IgD-negative memory B cell (primary cell): ENCODE measurements around the gene GCLM. TPM values are rescaled to one million over a fixed set of nuclear protein-coding genes. Genes with fewer than 3 reads are reported as not detected.
"Not testable (repeated sequence)": the region's sequence is repeated elsewhere in the genome, so short reads cannot be mapped to it uniquely, and the experiment has no call there.

Experiments used
- H3K27ac Mint-ChIP-seq, 3 donors: one replicate each; pipeline ENCODE4 v1.8.0; 2020 to 2022; ENCODE audit warnings: mild to moderate bottlenecking in 3 of 3, mixed read lengths in 3 of 3, moderate library complexity in 1 of 3
- H3K27me3 Mint-ChIP-seq: one replicate; pipeline ENCODE4 v1.8.0; 2021; ENCODE audit warnings: mixed read lengths
- H3K36me3 Mint-ChIP-seq: one replicate; pipeline ENCODE4 v1.8.0; 2020; ENCODE audit warnings: mild to moderate bottlenecking, mixed read lengths
- H3K4me1 Mint-ChIP-seq, 3 donors: one replicate each; pipeline ENCODE4 v1.8.0; 2020 to 2022; ENCODE audit warnings: mixed read lengths in 3 of 3, mild to moderate bottlenecking in 1 of 3
- H3K4me3 Mint-ChIP-seq, 4 donors: one replicate each; pipeline ENCODE4 v1.8.0; 2020 to 2022; ENCODE audit warnings: mild to moderate bottlenecking in 4 of 4, mixed read lengths in 4 of 4, moderate library complexity in 3 of 4
- H3K9me3 Mint-ChIP-seq, 3 donors: one replicate each; pipeline ENCODE4 v1.8.0; 2020 to 2021; ENCODE audit warnings: mixed read lengths in 3 of 3, mild to moderate bottlenecking in 1 of 3
- polyA plus RNA-seq: library from polyadenylated mRNA; unstranded; fragments of 300-500 nt; fragmentation: Illumina TruSeq; gene quantifications from one replicate; pipeline ENCODE4 v1.2.3, GENCODE V29; 2021

GCLM gene
- polyA plus RNA-seq, 1 donor from 2014 or later, result 9.9 TPM

- H3K9me3 Mint-ChIP-seq, result no peaks in the 10 kb centered on the region
- no peaks in the 10 kb centered on the region for H3K27me3 Mint-ChIP-seq
- peaks cover 3% of the 10 kb centered on the region for H3K36me3 Mint-ChIP-seq
- peak overlapping the region in 2 of 3 donors; percentile 2 to 6 for H3K27ac Mint-ChIP-seq
- peaks cover 20 to 33% (median 30%) of the 10 kb centered on the region in 3 donors for H3K4me1 Mint-ChIP-seq
- peak overlapping the region in 1 of 4 donors; percentile 6 for H3K4me3 Mint-ChIP-seq
Measured at GRCh38 chr1:93874025-93874651, 35.1 kb downstream of the GCLM start.

- no peak overlapping the region for H3K4me3 Mint-ChIP-seq
- H3K36me3 Mint-ChIP-seq, result peaks cover 10% of the 10 kb centered on the region
- no peak overlapping the region for H3K27ac Mint-ChIP-seq
- H3K9me3 Mint-ChIP-seq, result no peaks in the 10 kb centered on the region
- peaks cover 7 to 13% (median 9%) of the 10 kb centered on the region in 3 donors for H3K4me1 Mint-ChIP-seq
- no peaks in the 10 kb centered on the region for H3K27me3 Mint-ChIP-seq
Measured at GRCh38 chr1:93871366-93871765, 37.9 kb downstream of the GCLM start.

GRCh38 chr1:93869653-93870052 lies 39.6 kb downstream of the GCLM start:
- no peaks in the 10 kb centered on the region for H3K9me3 Mint-ChIP-seq
- no peak overlapping the region for H3K27ac Mint-ChIP-seq
- no peak overlapping the region for H3K4me3 Mint-ChIP-seq
- peaks cover 4 to 7% (median 5%) of the 10 kb centered on the region in 3 donors for H3K4me1 Mint-ChIP-seq
- H3K27me3 Mint-ChIP-seq, result no peaks in the 10 kb centered on the region
- H3K36me3 Mint-ChIP-seq, result peaks cover 7% of the 10 kb centered on the region

- H3K9me3 Mint-ChIP-seq, H3K4me1 Mint-ChIP-seq, H3K27me3 Mint-ChIP-seq, H3K36me3 Mint-ChIP-seq, H3K4me3 Mint-ChIP-seq: not testable (repeated sequence)
- H3K27ac Mint-ChIP-seq, result peak overlapping the region in 2 of 3 donors; percentile 51 to 73
Measured at GRCh38 chr1:93868492-93868891, 40.7 kb downstream of the GCLM start.

- Mint-ChIP-seq H3K4me1 (peaks cover 0 to 1% (median 0%) of the 10 kb centered on the region in 3 donors), H3K36me3 (peaks cover 7% of the 10 kb centered on the region), H3K9me3 (no peaks in the 10 kb centered on the region), H3K27ac (no peak overlapping the region), H3K27me3 (no peaks in the 10 kb centered on the region), H3K4me3 (no peak overlapping the region)
Measured at GRCh38 chr1:93865253-93865652, 44.0 kb downstream of the GCLM start.

GRCh38 chr1:93864175-93864574 lies 45.1 kb downstream of the GCLM start:
- Mint-ChIP-seq H3K4me1 (peaks cover 0 to 1% (median 0%) of the 10 kb centered on the region in 3 donors), H3K27ac (no peak overlapping the region), H3K27me3 (peaks cover 4% of the 10 kb centered on the region), H3K36me3 (peaks cover 7% of the 10 kb centered on the region), H3K4me3 (no peak overlapping the region), H3K9me3 (no peaks in the 10 kb centered on the region)

GRCh38 chr1:93857653-93858052 lies 51.6 kb downstream of the GCLM start:
- H3K9me3 Mint-ChIP-seq, result not testable (repeated sequence)

GRCh38 chr1:93855983-93856382 lies 53.2 kb downstream of the GCLM start:
- peaks cover 11% of the 10 kb centered on the region for H3K27me3 Mint-ChIP-seq
- H3K4me1 Mint-ChIP-seq, H3K36me3 Mint-ChIP-seq, H3K27ac Mint-ChIP-seq, H3K4me3 Mint-ChIP-seq, H3K9me3 Mint-ChIP-seq: not testable (repeated sequence)

More at GRCh38 chr1:93857653-93858052, 51.6 kb downstream of the GCLM start:
- H3K27me3 Mint-ChIP-seq, result peaks cover 11% of the 10 kb centered on the region
- H3K4me1 Mint-ChIP-seq, H3K27ac Mint-ChIP-seq, H3K4me3 Mint-ChIP-seq, H3K36me3 Mint-ChIP-seq: not testable (repeated sequence)

- Mint-ChIP-seq H3K9me3 (peaks cover 0 to 3% (median 3%) of the 10 kb centered on the region in 3 donors), H3K4me1 (peaks cover 0 to 9% (median 8%) of the 10 kb centered on the region in 3 donors), H3K27ac (no peak overlapping the region)
Measured at GRCh38 chr1:93853940-93854339, 55.3 kb downstream of the GCLM start.

GRCh38 chr1:93851878-93852277 lies 57.4 kb downstream of the GCLM start:
- Mint-ChIP-seq H3K36me3 (no peaks in the 10 kb centered on the region), H3K27ac (peak overlapping the region in 1 of 3 donors; percentile 31), H3K4me3 (no peak overlapping the region), H3K9me3 (peaks cover 0 to 5% (median 3%) of the 10 kb centered on the region in 3 donors), H3K4me1 (peaks cover 8 to 17% (median 9%) of the 10 kb centered on the region in 3 donors), H3K27me3 (peaks cover 5% of the 10 kb centered on the region)

More at GRCh38 chr1:93853940-93854339, 55.3 kb downstream of the GCLM start:
- H3K36me3 Mint-ChIP-seq, result no peaks in the 10 kb centered on the region
- H3K4me3 Mint-ChIP-seq, result no peak overlapping the region
- H3K27me3 Mint-ChIP-seq, result peaks cover 7% of the 10 kb centered on the region

GRCh38 chr1:93851327-93851712 lies 57.9 kb downstream of the GCLM start:
- peak overlapping the region in 2 of 3 donors; percentile 31 to 81 for H3K27ac Mint-ChIP-seq
- peaks cover 0 to 5% (median 3%) of the 10 kb centered on the region in 3 donors for H3K9me3 Mint-ChIP-seq
- peaks cover 8 to 17% (median 9%) of the 10 kb centered on the region in 3 donors for H3K4me1 Mint-ChIP-seq
- peaks cover 4% of the 10 kb centered on the region for H3K27me3 Mint-ChIP-seq
- H3K36me3 Mint-ChIP-seq, result no peaks in the 10 kb centered on the region
- peak overlapping the region in 1 of 4 donors; percentile 100 for H3K4me3 Mint-ChIP-seq

GRCh38 chr1:93850687-93851326 lies 58.4 kb downstream of the GCLM start:
- Mint-ChIP-seq H3K4me1 (peaks cover 9 to 22% (median 10%) of the 10 kb centered on the region in 3 donors), H3K27ac (peak overlapping the region in 1 of 3 donors; percentile 81), H3K4me3 (peak overlapping the region in 2 of 4 donors; percentile 83 to 100)
- not testable (repeated sequence) for H3K9me3 Mint-ChIP-seq, H3K36me3 Mint-ChIP-seq, H3K27me3 Mint-ChIP-seq

GRCh38 chr1:93848350-93848883 lies 60.8 kb downstream of the GCLM start:
- H3K27ac Mint-ChIP-seq, result peak overlapping the region; percentile 99 to 100 (median 100)
- H3K36me3 Mint-ChIP-seq, result no peaks in the 10 kb centered on the region
- H3K27me3 Mint-ChIP-seq, result no peaks in the 10 kb centered on the region
- H3K4me1 Mint-ChIP-seq, result peaks cover 16 to 31% (median 18%) of the 10 kb centered on the region in 3 donors
- H3K9me3 Mint-ChIP-seq, result peaks cover 0 to 3% (median 2%) of the 10 kb centered on the region in 3 donors
- H3K4me3 Mint-ChIP-seq, result peak overlapping the region; percentile 91 to 100 (median 94)

GRCh38 chr1:93847811-93848288 lies 61.4 kb downstream of the GCLM start:
- Mint-ChIP-seq H3K27ac (peak overlapping the region; percentile 99 to 100 (median 100)), H3K4me3 (peak overlapping the region; percentile 91 to 100 (median 94)), H3K27me3 (no peaks in the 10 kb centered on the region), H3K4me1 (peaks cover 16 to 31% (median 18%) of the 10 kb centered on the region in 3 donors), H3K9me3 (peaks cover 0 to 3% (median 2%) of the 10 kb centered on the region in 3 donors), H3K36me3 (no peaks in the 10 kb centered on the region)
